Activated CD8-positive, alpha-beta memory T cell treated with anti-CD3 and anti-CD28 coated beads, Interleukin-2, amount 10 ng/mL, durations not matched to agents 7 days and 5 days (primary cell): Measurements from ENCODE around the gene TRIM74. TPM values are rescaled to one million over a fixed set of nuclear protein-coding genes. Genes with fewer than 3 reads are reported as not detected.
"Not testable (repeated sequence)": the region's sequence is repeated elsewhere in the genome, so short reads cannot be mapped to it uniquely, and the experiment has no call there.

Experiments used
- ATAC-seq: fragments of 150-1000 bp; cut with Tn5 transposase; one replicate; pipeline ENCODE4 v1.10.0; 2021; ENCODE audit warnings: moderate library complexity
- CTCF ChIA-PET: fragments of 350-600 bp; sonication (Branson Sonifier 250); formaldehyde crosslinking; loops from one replicate; lab custom pipeline; 2021; ENCODE audit warnings: antibody characterized with exemption; lab: Charles Lee
- DNase-seq: peaks from one replicate; pipeline ENCODE4 v3.0.0-alpha.2; 2020
- H3K27ac Mint-ChIP-seq: one replicate; pipeline ENCODE4 v1.8.0; 2021; ENCODE audit warnings: mild to moderate bottlenecking, mixed read lengths
- H3K27me3 Mint-ChIP-seq: one replicate; pipeline ENCODE4 v1.8.0; 2021; ENCODE audit warnings: mixed read lengths
- H3K36me3 Mint-ChIP-seq: one replicate; pipeline ENCODE4 v1.8.0; 2021; ENCODE audit warnings: mild to moderate bottlenecking, mixed read lengths
- H3K4me1 Mint-ChIP-seq: one replicate; pipeline ENCODE4 v1.8.0; 2021; ENCODE audit warnings: mixed read lengths
- H3K4me3 Mint-ChIP-seq: one replicate; pipeline ENCODE4 v1.8.0; 2021; ENCODE audit warnings: mild to moderate bottlenecking, moderate library complexity, mixed read lengths
- H3K9me3 Mint-ChIP-seq: one replicate; pipeline ENCODE4 v1.8.0; 2022; ENCODE audit warnings: low read depth, mixed read lengths
- total RNA-seq, 2 experiments: library from RNA; stranded (reverse); gene quantifications; one replicate each; pipeline ENCODE4 v1.2.3, GENCODE V29; 2021

Gene TRIM74
- total RNA-seq, 2 experiments from 2014 or later, result 0.94 to 1.8 TPM

DNA sequence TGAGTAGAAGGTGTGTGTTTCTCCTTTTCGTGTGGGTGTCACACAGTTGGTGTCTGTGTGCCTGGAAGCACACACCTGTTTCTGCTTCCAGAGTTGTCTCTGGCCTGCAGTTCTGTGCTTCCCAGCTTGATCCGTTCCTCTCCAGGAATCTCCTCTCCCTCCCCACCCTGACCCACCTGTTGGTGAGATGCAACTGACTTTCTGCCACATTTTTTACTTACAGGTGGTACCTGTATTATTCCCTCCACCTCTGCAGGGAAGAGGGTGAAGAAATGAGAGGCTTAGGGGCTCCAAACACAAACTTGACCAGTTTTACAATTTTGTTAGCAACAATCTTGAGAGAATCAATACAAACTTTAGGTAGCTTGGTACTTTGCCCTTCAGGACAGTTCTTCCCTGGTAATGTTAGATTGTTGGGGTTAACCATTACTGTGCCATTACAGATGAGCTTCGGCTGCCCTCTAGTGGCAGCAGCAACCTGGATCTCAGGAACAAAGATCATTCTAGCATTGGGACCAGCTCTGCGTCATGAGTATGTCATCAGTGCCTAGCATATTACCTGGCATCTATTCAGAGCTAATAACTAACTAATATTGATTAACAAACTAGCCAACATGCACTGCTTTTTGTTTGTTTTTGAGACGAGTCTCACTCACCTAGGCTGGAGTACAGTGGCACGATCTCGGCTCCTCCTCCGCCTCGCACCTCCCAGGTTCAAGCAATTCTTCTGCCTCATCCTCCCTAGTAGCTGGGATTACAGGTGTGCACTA, 54.3 kb downstream of the TRIM74 start:
- CTCF ChIA-PET, result interaction anchor here (0.6 to 1.5 kb wide), 9 partner anchors 12 to 536 kb away, joined by 3 to 6 read pairs (median 4); no protein-coding TSS in a partner anchor
- Mint-ChIP-seq H3K27ac (peak overlapping the region; percentile 47), H3K4me1 (peaks cover 24% of the 10 kb centered on the region), H3K36me3 (peaks cover 27% of the 10 kb centered on the region)
- H3K9me3 Mint-ChIP-seq, H3K4me3 Mint-ChIP-seq, H3K27me3 Mint-ChIP-seq: not testable (repeated sequence)
- DNase-seq (peak; percentile 74), ATAC-seq (peak; percentile 79)

DNA sequence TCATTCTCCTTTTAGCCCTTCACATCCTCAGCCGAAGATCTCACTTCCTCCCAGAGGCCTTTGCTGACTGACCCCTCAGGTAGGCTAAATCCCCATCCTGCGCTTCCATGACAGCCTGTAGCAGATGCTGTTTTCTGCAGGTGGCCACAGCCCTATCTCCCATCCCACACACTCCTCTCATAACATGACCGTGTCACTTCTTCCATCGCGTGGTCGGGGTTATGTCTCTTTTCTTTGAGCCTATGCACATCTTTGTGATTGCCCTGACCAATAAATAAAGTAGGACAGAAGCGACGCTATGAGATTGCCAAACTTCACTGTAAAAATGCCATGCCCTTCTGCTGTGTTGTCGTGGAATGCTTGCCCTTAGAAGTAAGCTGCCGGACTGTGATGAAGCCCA, 55.5 kb downstream of the TRIM74 start:
- H3K27me3 Mint-ChIP-seq, H3K27ac Mint-ChIP-seq, H3K9me3 Mint-ChIP-seq, H3K4me3 Mint-ChIP-seq, DNase-seq, CTCF ChIA-PET, ATAC-seq: not testable (repeated sequence)
- Mint-ChIP-seq H3K36me3 (peaks cover 28% of the 10 kb centered on the region), H3K4me1 (peaks cover 24% of the 10 kb centered on the region)

DNA sequence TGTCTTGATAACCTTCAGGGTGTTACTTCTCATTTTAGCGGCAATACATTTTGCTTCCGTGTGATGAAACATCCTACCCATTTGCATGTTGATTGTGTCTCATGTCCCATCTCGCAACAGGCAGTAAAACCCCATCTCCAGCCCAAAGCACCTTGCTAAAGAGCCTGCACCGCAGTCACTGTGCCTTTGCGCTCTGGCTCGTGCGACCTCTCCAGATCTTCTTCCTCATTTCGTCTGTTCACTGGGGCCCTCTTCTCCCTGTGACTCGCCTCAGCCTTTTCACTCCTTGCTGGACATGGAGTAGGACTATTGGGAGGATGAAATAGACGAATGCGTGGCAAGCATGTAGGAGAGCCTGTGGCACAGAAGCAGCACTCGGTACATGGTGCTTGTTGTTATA, 57.9 kb downstream of the TRIM74 start:
- H3K4me3 Mint-ChIP-seq, ATAC-seq, H3K9me3 Mint-ChIP-seq, H3K27ac Mint-ChIP-seq, DNase-seq, H3K27me3 Mint-ChIP-seq, CTCF ChIA-PET: not testable (repeated sequence)
- H3K4me1 Mint-ChIP-seq, result peaks cover 24% of the 10 kb centered on the region
- peaks cover 37% of the 10 kb centered on the region for H3K36me3 Mint-ChIP-seq

Other genes with a start within 250 kb of the TRIM74 start
- 1 to 10 TPM; 4.2 to 4.4 TPM for gene TYW1B, start 141.3 kb downstream of the TRIM74 start, total RNA-seq
- gene POM121, start 44.4 kb downstream of the TRIM74 start, total RNA-seq, result 10 to 100 TPM; 60.2 to 67.1 TPM
- gene SPDYE8, start 60.3 kb upstream of the TRIM74 start, total RNA-seq, result not detected
- not detected for gene SPDYE11, start 88.4 kb upstream of the TRIM74 start, total RNA-seq
- gene SPDYE9, start 116.6 kb upstream of the TRIM74 start, total RNA-seq, result not detected